NB4 (cell line): ENCODE data around the gene CCRL2.
A peak's percentile ranks its signal among the peaks of the same experiment; 100 is the strongest.
"Not testable (repeated sequence)": the region's sequence is repeated elsewhere in the genome, so short reads cannot be mapped to it uniquely, and the experiment has no call there.

Experiments used
- DNase-seq: peaks from one replicate; pipeline ENCODE4 v3.0.0; 2010; ENCODE audit warnings: low read depth
- H3K4me3 ChIP-seq: one replicate; pipeline ENCODE4 v1.5.1; 2011; ENCODE audit warnings: mild to moderate bottlenecking, low read depth, low read length, moderate library complexity
- MYC ChIP-seq: IDR thresholded peaks from 2 replicates; pipeline ENCODE4 v1.6.1; 2011; ENCODE audit warnings: low read depth, low read length
- POLR2A ChIP-seq: IDR thresholded peaks from 2 replicates; pipeline ENCODE4 v1.6.1; 2011; ENCODE audit warnings: mild to moderate bottlenecking; ENCODE audit not compliant: insufficient read length; ENCODE audit errors: extremely low read depth
- TF ChIP-seq, protein P1 (sequence below): IDR thresholded peaks from 2 replicates; pipeline ENCODE4 v1.6.1; 2011; ENCODE audit warnings: low read depth, low read length
- TF ChIP-seq, protein P2 (sequence below): IDR thresholded peaks from one replicate; pipeline ENCODE4 v1.5.1; 2012; ENCODE audit warnings: low read depth, low read length

The CCRL2 gene

GRCh38 chr3:46380471-46381221 lies 26.4 kb upstream of the CCRL2 start:
- no peak overlapping the region for H3K4me3 ChIP-seq
- DNase-seq, result no peak
- TF ChIP-seq, protein P1, sequence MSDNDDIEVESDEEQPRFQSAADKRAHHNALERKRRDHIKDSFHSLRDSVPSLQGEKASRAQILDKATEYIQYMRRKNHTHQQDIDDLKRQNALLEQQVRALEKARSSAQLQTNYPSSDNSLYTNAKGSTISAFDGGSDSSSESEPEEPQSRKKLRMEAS, result no peak
- TF ChIP-seq MYC (no peak), POLR2A (no peak)
- TF ChIP-seq, protein P2, sequence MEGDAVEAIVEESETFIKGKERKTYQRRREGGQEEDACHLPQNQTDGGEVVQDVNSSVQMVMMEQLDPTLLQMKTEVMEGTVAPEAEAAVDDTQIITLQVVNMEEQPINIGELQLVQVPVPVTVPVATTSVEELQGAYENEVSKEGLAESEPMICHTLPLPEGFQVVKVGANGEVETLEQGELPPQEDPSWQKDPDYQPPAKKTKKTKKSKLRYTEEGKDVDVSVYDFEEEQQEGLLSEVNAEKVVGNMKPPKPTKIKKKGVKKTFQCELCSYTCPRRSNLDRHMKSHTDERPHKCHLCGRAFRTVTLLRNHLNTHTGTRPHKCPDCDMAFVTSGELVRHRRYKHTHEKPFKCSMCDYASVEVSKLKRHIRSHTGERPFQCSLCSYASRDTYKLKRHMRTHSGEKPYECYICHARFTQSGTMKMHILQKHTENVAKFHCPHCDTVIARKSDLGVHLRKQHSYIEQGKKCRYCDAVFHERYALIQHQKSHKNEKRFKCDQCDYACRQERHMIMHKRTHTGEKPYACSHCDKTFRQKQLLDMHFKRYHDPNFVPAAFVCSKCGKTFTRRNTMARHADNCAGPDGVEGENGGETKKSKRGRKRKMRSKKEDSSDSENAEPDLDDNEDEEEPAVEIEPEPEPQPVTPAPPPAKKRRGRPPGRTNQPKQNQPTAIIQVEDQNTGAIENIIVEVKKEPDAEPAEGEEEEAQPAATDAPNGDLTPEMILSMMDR, result no peak

- no peak overlapping the region for H3K4me3 ChIP-seq
- no peak for TF ChIP-seq POLR2A
- TF ChIP-seq, protein P1, result no peak
- TF ChIP-seq, protein P2, result no peak
- no peak for TF ChIP-seq MYC
- no peak for DNase-seq
These were observed 25.4 kb upstream of the CCRL2 start for GRCh38 chr3:46381625-46382024.

DNA sequence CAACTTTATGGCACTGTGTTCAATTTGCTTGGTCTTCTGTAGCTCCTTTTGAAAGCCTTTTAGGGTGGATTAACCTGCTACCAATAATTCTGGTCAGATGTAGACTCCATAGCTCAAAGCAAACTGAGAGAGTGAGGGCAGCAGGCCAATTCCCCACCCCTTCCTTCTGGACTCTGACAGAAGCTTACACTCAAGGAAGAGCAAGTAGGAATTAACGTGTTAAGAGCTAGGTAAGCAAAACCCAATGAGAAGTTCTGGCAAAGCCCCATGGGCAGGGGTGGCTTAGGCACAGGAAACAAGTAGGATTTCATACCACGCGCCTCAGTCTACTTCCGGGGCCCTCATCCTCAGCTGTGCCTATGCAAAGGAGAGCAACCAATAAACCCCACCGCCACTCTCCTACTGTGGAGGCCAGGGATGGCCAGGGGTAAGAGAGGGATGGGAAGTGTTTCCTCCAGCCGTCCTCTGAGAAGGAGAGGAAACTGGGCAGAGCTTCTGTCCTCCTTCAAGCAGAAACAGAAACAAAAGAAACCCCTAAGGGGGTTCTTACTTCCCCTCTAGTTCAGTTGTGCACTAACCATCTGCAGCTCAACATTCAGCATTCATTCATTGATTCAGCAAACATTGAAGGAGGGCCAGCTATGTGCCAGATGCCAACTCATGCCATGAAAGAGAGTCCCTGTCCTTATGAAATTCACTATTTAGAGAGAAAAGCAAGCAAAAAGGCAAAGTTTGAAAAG lies 23.7 kb upstream of the CCRL2 start:
- no peak for DNase-seq
- no peak overlapping the region for H3K4me3 ChIP-seq
- TF ChIP-seq MYC, result no peak
- TF ChIP-seq, protein P1, result no peak
- TF ChIP-seq, protein P2, result no peak
- TF ChIP-seq POLR2A, result no peak

GRCh38 chr3:46383951-46384330 lies 23.1 kb upstream of the CCRL2 start:
- DNase-seq, result peak; percentile 46
- TF ChIP-seq, protein P1, result no peak
- TF ChIP-seq MYC (no peak), POLR2A (no peak)
- TF ChIP-seq, protein P2, result no peak
- H3K4me3 ChIP-seq, result no peak overlapping the region

DNA sequence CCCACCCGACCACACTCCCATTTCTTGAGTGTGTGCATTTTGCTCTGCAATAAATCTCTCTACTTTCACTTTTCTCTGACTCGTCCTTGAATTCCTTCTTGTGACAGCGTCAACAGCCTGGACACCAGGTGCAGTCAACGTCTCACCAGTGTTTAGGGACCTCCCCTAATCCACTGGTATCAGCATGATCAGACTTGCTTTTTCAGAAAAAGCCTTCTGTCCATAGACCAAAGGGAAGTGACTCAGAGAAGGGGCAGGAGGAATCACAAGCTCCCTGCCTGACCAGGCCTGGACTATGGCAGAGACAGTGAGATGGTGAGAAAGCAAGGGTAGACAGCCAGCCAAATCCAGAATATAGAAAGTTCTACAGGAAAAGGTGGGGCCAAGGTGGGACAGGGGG lies 20.9 kb upstream of the CCRL2 start:
- TF ChIP-seq, protein P2, result no peak
- TF ChIP-seq POLR2A (no peak), MYC (no peak)
- TF ChIP-seq, protein P1, result no peak
- no peak overlapping the region for H3K4me3 ChIP-seq
- DNase-seq, result peak; percentile 78

DNA sequence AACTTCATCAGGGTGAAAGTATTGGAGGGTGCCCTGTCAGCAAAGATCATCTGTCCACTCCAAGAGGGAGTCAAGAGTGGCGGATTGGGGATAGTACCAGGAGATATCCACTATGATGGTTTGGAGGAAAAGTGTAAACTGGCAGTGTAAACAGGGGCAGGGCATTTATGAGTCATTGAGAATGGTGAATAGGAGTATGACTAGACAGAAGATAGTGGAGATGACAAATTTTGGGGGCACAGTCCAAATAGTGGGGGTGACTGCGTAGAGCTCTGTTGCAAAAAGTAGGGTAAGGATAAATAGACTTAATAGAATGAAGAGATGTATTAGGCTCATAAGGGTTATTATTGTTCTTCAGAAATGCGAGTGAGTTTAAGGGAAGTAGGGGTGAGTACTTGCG lies 18.2 kb upstream of the CCRL2 start:
- not testable (repeated sequence) for DNase-seq, H3K4me3 ChIP-seq
